Measurements from ENCODE around the gene KCNN3.

KCNN3 gene

DNA sequence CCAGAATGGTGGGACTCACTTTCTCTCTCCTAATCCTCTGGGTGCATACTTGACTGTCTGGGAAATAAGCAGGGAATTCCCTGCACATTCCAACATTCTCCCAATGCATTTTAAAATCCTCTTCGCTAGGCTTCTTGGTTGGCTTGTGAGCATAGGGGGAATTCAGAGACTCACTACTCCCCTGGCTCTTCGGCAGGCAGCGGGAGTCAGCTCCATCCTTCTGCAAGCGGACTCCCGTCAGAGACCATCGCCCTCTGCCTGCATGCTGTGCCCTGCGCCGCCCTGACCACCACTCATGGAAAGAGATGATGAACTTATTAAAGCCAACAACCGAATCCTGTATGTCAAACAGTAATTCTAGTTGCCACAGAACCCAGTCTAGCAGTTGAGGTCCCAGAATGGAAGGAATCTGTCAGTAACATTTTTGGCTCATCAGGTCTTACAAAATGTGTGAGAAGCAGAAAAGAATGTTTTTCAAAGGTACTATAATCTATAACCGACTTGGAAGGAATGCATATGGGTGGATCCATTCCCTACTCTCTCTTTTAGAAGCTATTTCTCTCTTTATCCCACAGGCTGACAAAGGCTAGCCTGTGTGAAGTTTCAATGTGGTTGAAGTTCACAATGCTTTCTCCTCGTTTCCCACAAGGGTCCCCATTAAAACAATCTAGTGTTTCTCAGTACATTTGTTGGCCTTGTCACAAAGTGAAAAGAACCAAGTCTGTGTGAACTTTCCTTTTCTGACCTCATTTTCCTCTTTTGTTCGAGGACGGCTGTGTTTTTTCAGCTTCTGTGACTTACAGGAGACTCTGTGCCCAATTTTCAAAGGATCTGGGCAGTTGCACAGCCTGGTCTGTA is 143.0 kb downstream of the KCNN3 start:
- Mint-ChIP-seq H3K27me3 (ENCODE audit: low read depth, poor library complexity) (peaks cover 6% of the 10 kb centered on the region), H3K9me3 (no peaks in the 10 kb centered on the region), H3K4me3 (no peak overlapping the region), H3K36me3 (ENCODE audit: low read depth) (no peaks in the 10 kb centered on the region), H3K4me1 (peaks cover 71% of the 10 kb centered on the region), H3K27ac (no peak overlapping the region)
- DNase-seq = no peak
- TF ChIP-seq, protein P1, sequence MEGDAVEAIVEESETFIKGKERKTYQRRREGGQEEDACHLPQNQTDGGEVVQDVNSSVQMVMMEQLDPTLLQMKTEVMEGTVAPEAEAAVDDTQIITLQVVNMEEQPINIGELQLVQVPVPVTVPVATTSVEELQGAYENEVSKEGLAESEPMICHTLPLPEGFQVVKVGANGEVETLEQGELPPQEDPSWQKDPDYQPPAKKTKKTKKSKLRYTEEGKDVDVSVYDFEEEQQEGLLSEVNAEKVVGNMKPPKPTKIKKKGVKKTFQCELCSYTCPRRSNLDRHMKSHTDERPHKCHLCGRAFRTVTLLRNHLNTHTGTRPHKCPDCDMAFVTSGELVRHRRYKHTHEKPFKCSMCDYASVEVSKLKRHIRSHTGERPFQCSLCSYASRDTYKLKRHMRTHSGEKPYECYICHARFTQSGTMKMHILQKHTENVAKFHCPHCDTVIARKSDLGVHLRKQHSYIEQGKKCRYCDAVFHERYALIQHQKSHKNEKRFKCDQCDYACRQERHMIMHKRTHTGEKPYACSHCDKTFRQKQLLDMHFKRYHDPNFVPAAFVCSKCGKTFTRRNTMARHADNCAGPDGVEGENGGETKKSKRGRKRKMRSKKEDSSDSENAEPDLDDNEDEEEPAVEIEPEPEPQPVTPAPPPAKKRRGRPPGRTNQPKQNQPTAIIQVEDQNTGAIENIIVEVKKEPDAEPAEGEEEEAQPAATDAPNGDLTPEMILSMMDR (IDR thresholded peaks at IDR 0.05) = no peak

DNA sequence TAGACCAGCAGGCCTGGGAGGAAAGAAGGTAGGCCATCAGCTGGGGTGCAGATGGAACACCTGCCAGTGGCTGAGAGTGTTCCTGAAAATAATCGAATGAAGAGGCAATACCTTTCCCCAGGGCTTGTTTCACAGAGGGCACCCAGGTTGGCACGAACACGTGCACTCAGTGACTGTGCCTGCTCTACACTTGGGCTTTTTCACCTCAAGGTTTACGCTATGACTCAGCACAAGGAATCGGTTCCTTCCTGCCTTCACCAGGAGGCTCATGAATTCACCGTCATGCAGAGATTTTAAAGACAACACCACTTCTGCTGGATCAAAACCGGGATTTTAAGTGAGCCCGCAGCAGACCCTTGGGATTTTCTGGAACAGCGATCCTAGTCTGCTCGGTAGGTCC is 143.6 kb downstream of the KCNN3 start:
- Mint-ChIP-seq H3K4me3 (no peak overlapping the region), H3K4me1 (peaks cover 64% of the 10 kb centered on the region), H3K9me3 (no peaks in the 10 kb centered on the region), H3K27me3 (ENCODE audit: low read depth, poor library complexity) (peaks cover 6% of the 10 kb centered on the region), H3K27ac (no peak overlapping the region), H3K36me3 (ENCODE audit: low read depth) (no peaks in the 10 kb centered on the region)
- TF ChIP-seq, protein P1 (IDR thresholded peaks at IDR 0.05) = no peak
- no peak for DNase-seq

DNA sequence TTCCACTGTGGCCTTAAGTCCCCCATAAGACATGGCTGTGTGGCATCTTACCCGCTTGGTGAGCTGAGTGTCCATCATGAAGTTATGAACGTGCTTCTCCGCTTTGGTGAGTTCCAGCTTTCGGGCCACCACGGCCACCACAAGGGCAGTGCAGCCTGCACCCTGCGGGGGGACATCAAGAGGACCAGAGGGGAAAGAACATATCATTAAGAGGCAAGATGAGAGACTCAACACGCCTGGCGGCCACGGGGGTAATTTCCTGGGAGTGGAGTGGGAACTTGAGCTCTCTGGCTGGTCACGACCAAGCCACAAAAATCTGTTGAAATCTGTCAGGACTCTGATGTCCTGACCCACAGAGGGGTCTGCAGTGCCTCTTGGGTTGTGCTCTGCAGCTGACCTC is 144.2 kb downstream of the KCNN3 start:
- DNase-seq = no peak
- TF ChIP-seq, protein P1 (IDR thresholded peaks at IDR 0.05) = no peak
- Mint-ChIP-seq H3K4me1 (peaks cover 59% of the 10 kb centered on the region), H3K36me3 (ENCODE audit: low read depth) (no peaks in the 10 kb centered on the region), H3K9me3 (no peaks in the 10 kb centered on the region), H3K27me3 (ENCODE audit: low read depth, poor library complexity) (peaks cover 6% of the 10 kb centered on the region), H3K4me3 (no peak overlapping the region), H3K27ac (peak overlapping the region; percentile 51)

DNA sequence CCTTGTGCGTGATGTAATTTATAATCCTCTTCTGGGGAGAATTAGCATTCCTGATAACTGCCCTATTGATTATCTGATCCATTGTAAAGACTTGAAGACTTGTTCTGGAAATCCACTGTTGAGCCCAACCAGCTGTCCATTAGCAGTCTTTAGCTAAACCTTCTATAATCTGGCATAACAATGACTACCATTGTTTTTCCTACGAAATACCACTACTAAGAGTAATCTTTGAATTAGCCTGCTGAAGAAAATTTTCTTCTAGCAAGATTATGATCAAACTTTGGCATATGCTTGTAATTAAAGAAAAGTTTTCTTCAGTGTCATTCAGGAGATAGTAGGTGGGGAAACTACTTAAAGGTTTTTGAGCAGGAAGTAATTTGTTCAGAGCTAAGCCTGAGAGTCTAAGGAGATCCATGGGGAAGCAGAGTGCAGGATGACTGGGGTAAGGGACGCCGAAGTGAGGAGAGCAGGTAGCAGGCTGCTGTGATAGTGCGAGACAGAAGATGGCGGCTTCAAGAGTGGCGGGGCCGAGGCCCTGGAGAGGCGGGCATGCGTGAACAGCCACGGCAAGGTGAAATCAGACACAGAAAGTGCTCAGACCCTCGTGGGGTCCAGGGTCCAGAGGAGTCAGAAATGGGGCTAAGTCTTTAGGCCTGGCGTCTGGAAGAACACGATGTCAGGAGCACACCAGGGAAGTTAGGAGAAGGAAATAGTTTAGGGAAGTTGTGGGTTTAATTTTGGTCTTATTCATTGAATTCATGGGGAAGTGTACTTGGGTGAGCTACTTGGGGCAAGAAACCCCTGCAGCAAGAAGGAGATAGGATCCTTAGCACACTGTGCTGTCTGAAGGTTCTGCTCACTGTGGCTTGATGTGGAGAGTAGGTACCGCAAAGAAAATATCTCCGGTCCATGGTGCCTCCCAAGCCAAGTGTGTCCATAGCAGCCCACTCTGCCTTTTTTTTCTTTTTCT is 149.5 kb downstream of the KCNN3 start:
- Mint-ChIP-seq H3K4me3 (no peak overlapping the region), H3K27me3 (ENCODE audit: low read depth, poor library complexity) (peaks cover 10% of the 10 kb centered on the region), H3K27ac (no peak overlapping the region), H3K4me1 (peaks cover 23% of the 10 kb centered on the region), H3K9me3 (no peaks in the 10 kb centered on the region), H3K36me3 (ENCODE audit: low read depth) (no peaks in the 10 kb centered on the region)
- DNase-seq = no peak
- TF ChIP-seq, protein P1 (IDR thresholded peaks at IDR 0.05) = no peak

DNA sequence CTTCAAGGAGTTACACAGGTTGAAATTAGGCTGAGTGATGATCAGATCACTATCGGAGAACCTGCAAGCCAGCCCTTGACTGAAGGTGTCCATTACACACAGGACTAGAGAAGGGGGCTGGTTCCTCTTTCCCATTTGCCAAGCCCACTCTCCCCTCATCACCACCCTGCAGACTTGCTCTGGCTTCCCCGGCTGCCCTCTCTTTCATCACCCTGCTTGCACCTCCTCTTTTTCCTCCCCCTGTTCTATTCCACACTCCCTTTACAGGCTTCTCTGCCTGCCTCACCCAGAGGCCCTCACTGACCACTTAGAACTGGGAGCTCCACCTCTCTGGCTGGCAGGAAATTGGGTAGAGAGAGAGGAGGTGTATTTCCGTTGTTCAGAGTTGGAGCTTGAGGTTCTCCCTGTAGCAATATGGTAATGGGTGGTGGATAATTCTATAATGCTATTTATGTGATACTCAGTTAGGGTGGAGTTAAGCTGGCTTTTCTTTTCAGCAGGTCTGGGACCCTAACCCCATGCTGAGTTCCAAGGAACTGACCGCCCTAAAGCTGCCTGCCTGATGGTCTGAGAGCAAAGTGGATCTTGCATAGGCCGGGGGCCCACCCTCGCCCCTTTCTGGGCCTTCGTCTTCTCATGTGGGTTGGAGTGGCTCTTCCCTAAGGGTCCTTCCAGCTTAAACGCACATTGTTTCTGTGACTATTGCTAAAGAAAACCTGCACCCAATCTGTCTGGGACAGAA is 150.3 kb downstream of the KCNN3 start:
- Mint-ChIP-seq H3K27ac (no peak overlapping the region), H3K27me3 (ENCODE audit: low read depth, poor library complexity) (peaks cover 13% of the 10 kb centered on the region), H3K4me3 (no peak overlapping the region), H3K36me3 (ENCODE audit: low read depth) (no peaks in the 10 kb centered on the region), H3K4me1 (peaks cover 23% of the 10 kb centered on the region), H3K9me3 (no peaks in the 10 kb centered on the region)
- no peak for DNase-seq
- TF ChIP-seq, protein P1 (IDR thresholded peaks at IDR 0.05) = no peak
